Suprapubic skin (tissue), 4 donors: ENCODE measurements around the gene ZSCAN20. TPM values are rescaled to one million over a fixed set of nuclear protein-coding genes. Genes with fewer than 3 reads are reported as not detected.

Source experiments
- DNase-seq, 2 donors: peaks; one replicate each; pipeline ENCODE4 v3.0.0-alpha.2; 2019; ENCODE audit warnings: low spot score in 2 of 2
- H3K27ac ChIP-seq: fragments of 200-600 bp; sonication (generic); one replicate; pipeline ENCODE4 v1.5.1; 2019
- H3K27me3 ChIP-seq: fragments of 200-600 bp; sonication (generic); one replicate; pipeline ENCODE4 v1.5.1; 2019
- H3K36me3 ChIP-seq: fragments of 200-600 bp; sonication (generic); one replicate; pipeline ENCODE4 v1.5.1; 2019
- H3K4me1 ChIP-seq: fragments of 200-600 bp; sonication (generic); one replicate; pipeline ENCODE4 v1.5.1; 2019
- H3K4me3 ChIP-seq: fragments of 200-600 bp; sonication (generic); one replicate; pipeline ENCODE4 v1.5.1; 2019; ENCODE audit warnings: mild to moderate bottlenecking
- H3K9me3 ChIP-seq: fragments of 200-600 bp; sonication (generic); one replicate; pipeline ENCODE4 v1.5.1; 2019
- CTCF ChIP-seq, 2 donors: fragments of 200-600 bp in 1 of 2; fragments of 450-650 bp in 1 of 2; sonication (generic) in 1 of 2; IDR thresholded peaks; one replicate each; pipeline ENCODE4 v1.5.1; 2016 to 2019; ENCODE audit warnings: antibody characterized with exemption in 2 of 2, mild to moderate bottlenecking in 1 of 2, moderate library complexity in 1 of 2
- EP300 ChIP-seq: sonication (generic); formaldehyde crosslinking; IDR thresholded peaks from one replicate; pipeline ENCODE4 v1.6.1; 2017; ENCODE audit warnings: antibody characterized with exemption
- POLR2A ChIP-seq, 2 donors: fragments of 450-650 bp; IDR thresholded peaks; one replicate each; pipeline ENCODE4 v1.6.1; 2017; ENCODE audit warnings: antibody characterized with exemption in 2 of 2, mild to moderate bottlenecking in 2 of 2, moderate library complexity in 2 of 2
- POLR2AphosphoS5 ChIP-seq, 3 donors: sonication (generic); formaldehyde crosslinking; IDR thresholded peaks; one replicate each; pipeline ENCODE4 v1.6.1; 2017; ENCODE audit warnings: antibody characterized with exemption in 3 of 3
- WGBS: methylation state at CpG from one replicate; pipeline ENCODE4 v1.1.5; 2018; 5-methylcytosine and 5-hydroxymethylcytosine counted together
- total RNA-seq, 4 donors: library from RNA; depleted of rRNA; stranded (reverse); fragments of >200 nt; gene quantifications; one replicate each; pipeline ENCODE4 v1.1.0, GENCODE V29; 2016

The ZSCAN20 gene
- total RNA-seq, 4 donors from 2014 or later, result 1.4 to 7.0 (median 3.2) TPM

GRCh38 chr1:33428661-33429060, 43.8 kb upstream of the ZSCAN20 start:
- Histone ChIP-seq H3K9me3 (no peaks in the 10 kb centered on the region), H3K4me1 (peaks cover 26% of the 10 kb centered on the region), H3K27ac (no peak overlapping the region), H3K4me3 (no peak overlapping the region), H3K27me3 (no peaks in the 10 kb centered on the region), H3K36me3 (no peaks in the 10 kb centered on the region)
- WGBS, result 96% methylated on average over 2 of the region's 2 CpGs
- TF ChIP-seq EP300 (no peak), CTCF (IDR thresholded peaks at IDR 0.05) (no peak), POLR2AphosphoS5 (IDR thresholded peaks at IDR 0.05) (no peak), POLR2A (IDR thresholded peaks at IDR 0.05) (no peak)
- DNase-seq, result no peak

GRCh38 chr1:33429332-33429731, 43.1 kb upstream of the ZSCAN20 start:
- no peak for TF ChIP-seq CTCF (IDR thresholded peaks at IDR 0.05)
- TF ChIP-seq EP300, result no peak
- TF ChIP-seq POLR2A (IDR thresholded peaks at IDR 0.05), result no peak
- no peak for TF ChIP-seq POLR2AphosphoS5 (IDR thresholded peaks at IDR 0.05)
- Histone ChIP-seq H3K4me3 (peak overlapping the region; percentile 81), H3K9me3 (no peaks in the 10 kb centered on the region), H3K27me3 (no peaks in the 10 kb centered on the region), H3K27ac (no peak overlapping the region), H3K36me3 (no peaks in the 10 kb centered on the region), H3K4me1 (peaks cover 26% of the 10 kb centered on the region)
- 96% methylated on average over 2 of the region's 2 CpGs for WGBS
- DNase-seq, result no peak

- no peak for TF ChIP-seq CTCF (IDR thresholded peaks at IDR 0.05)
- no peak for TF ChIP-seq POLR2AphosphoS5 (IDR thresholded peaks at IDR 0.05)
- no peak for TF ChIP-seq POLR2A (IDR thresholded peaks at IDR 0.05)
- no peak for TF ChIP-seq EP300
- peak overlapping the region; percentile 81 for H3K4me3 ChIP-seq
- H3K36me3 ChIP-seq, result no peaks in the 10 kb centered on the region
- H3K27me3 ChIP-seq, result no peaks in the 10 kb centered on the region
- H3K9me3 ChIP-seq, result no peaks in the 10 kb centered on the region
- 22% methylated on average over 23 of the region's 54 CpGs for WGBS
- peak in 1 of 2 donors; percentile 67 for DNase-seq
- H3K27ac ChIP-seq, result peak overlapping the region; percentile 43
- peaks cover 26% of the 10 kb centered on the region for H3K4me1 ChIP-seq
These were observed 42.4 kb upstream of the ZSCAN20 start for GRCh38 chr1:33429856-33430691.

- no peaks in the 10 kb centered on the region for H3K9me3 ChIP-seq
- peak within 1 kb of the TSS; percentile 43 for H3K27ac ChIP-seq
- H3K4me1 ChIP-seq, result peaks cover 26% of the 10 kb centered on the region
- peak within 1 kb of the TSS; percentile 81 for H3K4me3 ChIP-seq
- peak; percentile 98 to 99 for DNase-seq
- H3K36me3 ChIP-seq, result no peaks in the 10 kb centered on the region
- TF ChIP-seq EP300 (no peak), CTCF (IDR thresholded peaks at IDR 0.05) (peak in 1 of 2 donors; percentile 35), POLR2AphosphoS5 (IDR thresholded peaks at IDR 0.05) (no peak)
- no peaks in the 10 kb centered on the region for H3K27me3 ChIP-seq
- 15% methylated on average over 7 of the region's 91 CpGs for WGBS
These were observed 41.5 kb upstream of the ZSCAN20 start, which contains the start of gene PHC2 for GRCh38 chr1:33430692-33431593. Gene PHC2 (minus strand): TSS chr1:33431095. CDS start chr1:33375539, 55,556 bp downstream.
